Limb (tissue), 2 donors: ENCODE measurements around the gene RBPJ.

ENCODE experiments used
- DNase-seq, 2 donors: peaks; one replicate each; pipeline ENCODE4 v3.0.0-alpha.2; 2016; ENCODE audit errors: extremely low spot score in 2 of 2

RBPJ gene

GRCh38 chr4:26320538-26321372 lies at the start of gene RBPJ:
Gene RBPJ, plus strand, starts transcription at chr4:26321014. Its CDS starts 15 bp downstream, at chr4:26321029.
- peak; percentile 97 to 98 for DNase-seq

- no peak for DNase-seq
Observed at GRCh38 chr4:26271703-26272102, 49.1 kb upstream of the RBPJ start.

GRCh38 chr4:26272654-26273615 lies 47.9 kb upstream of the RBPJ start:
- DNase-seq, result no peak

GRCh38 chr4:26273616-26273980 lies 47.2 kb upstream of the RBPJ start:
- no peak for DNase-seq

- no peak for DNase-seq
Observed at GRCh38 chr4:26275281-26275680, 45.5 kb upstream of the RBPJ start.

- DNase-seq, result no peak
Observed at GRCh38 chr4:26279446-26279845, 41.4 kb upstream of the RBPJ start.

- no peak for DNase-seq
Observed at GRCh38 chr4:26281881-26282280, 38.9 kb upstream of the RBPJ start.

- DNase-seq, result no peak
Observed at GRCh38 chr4:26284536-26284935, 36.3 kb upstream of the RBPJ start.

- no peak for DNase-seq
Observed at GRCh38 chr4:26285272-26285671, 35.5 kb upstream of the RBPJ start.

GRCh38 chr4:26287756-26288155 lies 33.1 kb upstream of the RBPJ start:
- no peak for DNase-seq

- no peak for DNase-seq
Observed at GRCh38 chr4:26288355-26288909, 32.4 kb upstream of the RBPJ start.

GRCh38 chr4:26289401-26289800 lies 31.4 kb upstream of the RBPJ start:
- DNase-seq, result no peak

- peak in 1 of 2 donors; percentile 34 for DNase-seq
Observed at GRCh38 chr4:26290321-26290720, 30.5 kb upstream of the RBPJ start.

GRCh38 chr4:26294904-26295303 lies 25.9 kb upstream of the RBPJ start:
- no peak for DNase-seq

- DNase-seq, result no peak
Observed at GRCh38 chr4:26296021-26296420, 24.8 kb upstream of the RBPJ start.

GRCh38 chr4:26296514-26296913 lies 24.3 kb upstream of the RBPJ start:
- no peak for DNase-seq

- DNase-seq, result no peak
Observed at GRCh38 chr4:26297219-26297618, 23.6 kb upstream of the RBPJ start.

- DNase-seq, result peak in 1 of 2 donors; percentile 43
Observed at GRCh38 chr4:26298198-26298947, 22.4 kb upstream of the RBPJ start.

GRCh38 chr4:26299254-26299882 lies 21.4 kb upstream of the RBPJ start:
- DNase-seq, result no peak
